Right renal pelvis (tissue), 4 donors: Measurements from ENCODE around the gene DOP1A. TPM values are rescaled to one million over a fixed set of nuclear protein-coding genes. Genes with fewer than 3 reads are reported as not detected.

Experiments used
- DNase-seq, 4 donors: peaks; one replicate each; pipeline ENCODE4 v3.0.0-alpha.2; 2013; ENCODE audit warnings: low read depth in 4 of 4, low spot score in 3 of 4, missing footprints in 1 of 4
- polyA plus RNA-seq, 4 donors: library from polyadenylated mRNA; unstranded; fragments of 120-200 nt; gene quantifications; one replicate each; pipeline ENCODE4 v1.2.1, GENCODE V29; 2013; ENCODE audit not compliant: insufficient read length in 4 of 4

DOP1A gene
- polyA plus RNA-seq, 4 donors: 30.4 to 40.5 (median 34.8) TPM

- DNase-seq: no peak
Observed at GRCh38 chr6:83072726-83073125, 5.3 kb downstream of the DOP1A start.

DNA sequence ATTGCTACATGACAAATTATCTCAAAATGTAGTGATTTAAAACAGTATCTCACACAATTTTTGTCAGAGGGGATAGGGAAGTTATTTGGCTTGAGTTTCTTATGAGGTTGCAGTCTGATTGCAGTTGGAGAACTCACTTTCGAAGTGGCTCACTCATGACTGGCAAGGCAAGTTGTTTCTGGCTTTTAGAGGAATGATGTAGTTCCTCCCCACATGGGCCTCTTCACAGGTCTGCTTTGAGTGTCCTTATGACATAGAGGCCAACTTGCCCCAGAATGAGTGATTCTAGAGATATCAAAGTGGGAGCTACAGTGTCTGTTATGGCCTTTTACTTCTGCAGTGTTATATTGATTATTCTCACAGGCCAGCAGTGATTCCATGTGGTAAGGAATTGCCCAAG, 6.1 kb downstream of the DOP1A start:
- no peak for DNase-seq

GRCh38 chr6:83083476-83083875, 16.0 kb downstream of the DOP1A start:
- no peak for DNase-seq

- DNase-seq: no peak
Observed at GRCh38 chr6:83086751-83087150, 19.3 kb downstream of the DOP1A start.

DNA sequence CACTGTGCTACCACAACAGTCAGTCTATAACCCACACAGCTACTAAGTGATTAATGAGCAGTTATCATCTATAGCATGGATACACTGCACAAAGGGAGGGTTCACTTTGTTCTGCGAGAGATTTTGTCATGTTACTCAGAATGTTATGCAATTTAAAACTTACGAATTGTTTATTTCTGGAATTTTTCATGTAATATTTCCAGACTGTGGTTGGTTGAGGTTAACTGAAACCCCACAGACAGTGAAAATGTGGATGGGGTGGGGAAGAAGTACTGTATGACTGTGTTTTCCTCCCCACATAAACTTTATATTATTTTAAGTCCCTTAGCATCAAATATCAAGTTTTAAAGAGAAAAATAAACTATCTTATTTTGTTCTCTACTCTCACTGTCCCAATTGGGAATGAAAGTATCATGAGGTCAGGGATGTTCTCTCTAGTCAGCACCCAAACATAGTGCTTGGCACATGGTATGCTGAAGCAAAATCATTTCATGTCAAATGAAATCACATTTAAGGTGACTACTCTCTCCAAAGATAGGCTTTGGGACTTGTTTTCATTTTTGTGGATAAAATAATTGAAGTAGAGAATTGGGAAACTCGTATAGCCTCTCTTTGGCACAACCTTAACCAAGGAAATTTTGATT, 25.4 kb downstream of the DOP1A start:
- no peak for DNase-seq

DNA sequence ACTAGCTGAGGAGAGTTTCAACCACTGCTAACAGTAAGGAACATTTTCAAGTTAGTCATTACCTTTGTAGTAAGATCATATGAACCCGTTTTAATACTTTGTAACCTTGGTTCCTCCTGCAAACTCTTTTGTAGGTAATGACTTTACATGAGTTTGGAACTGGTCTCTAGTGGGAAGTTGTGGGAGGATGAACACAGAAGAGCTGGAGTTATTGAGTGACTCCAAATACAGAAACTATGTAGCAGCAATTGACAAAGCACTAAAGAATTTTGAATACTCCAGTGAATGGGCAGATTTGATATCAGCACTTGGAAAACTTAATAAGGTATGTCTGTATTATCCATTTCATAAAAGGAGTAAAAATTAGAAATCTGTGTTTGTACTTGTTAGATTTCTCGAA, 29.3 kb downstream of the DOP1A start:
- DNase-seq: no peak

GRCh38 chr6:83097204-83097603, 29.7 kb downstream of the DOP1A start:
- no peak for DNase-seq

DNA sequence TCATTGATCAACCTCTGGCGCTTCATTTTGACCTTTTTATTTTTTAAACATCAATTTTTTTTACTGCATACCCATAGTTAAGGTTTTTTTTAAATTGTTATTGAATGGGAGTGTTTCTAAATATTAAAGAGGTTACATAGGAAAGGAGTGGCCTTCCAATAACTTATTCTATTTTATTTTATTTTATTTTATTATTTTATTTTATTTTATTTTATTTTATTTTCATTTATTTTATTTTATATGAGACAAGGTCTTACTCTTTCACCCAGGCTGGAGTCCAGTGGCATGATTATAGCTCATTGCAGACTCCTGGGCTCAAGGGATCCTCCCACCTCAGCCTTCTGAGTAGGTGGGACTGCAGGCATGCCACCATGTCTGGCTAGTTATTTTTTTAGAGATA, 30.2 kb downstream of the DOP1A start:
- DNase-seq: no peak

GRCh38 chr6:83098589-83098988, 31.1 kb downstream of the DOP1A start:
- DNase-seq: no peak

GRCh38 chr6:83108378-83108777, 40.9 kb downstream of the DOP1A start:
- no peak for DNase-seq

GRCh38 chr6:83113258-83113657, 45.8 kb downstream of the DOP1A start:
- DNase-seq: no peak

DNA sequence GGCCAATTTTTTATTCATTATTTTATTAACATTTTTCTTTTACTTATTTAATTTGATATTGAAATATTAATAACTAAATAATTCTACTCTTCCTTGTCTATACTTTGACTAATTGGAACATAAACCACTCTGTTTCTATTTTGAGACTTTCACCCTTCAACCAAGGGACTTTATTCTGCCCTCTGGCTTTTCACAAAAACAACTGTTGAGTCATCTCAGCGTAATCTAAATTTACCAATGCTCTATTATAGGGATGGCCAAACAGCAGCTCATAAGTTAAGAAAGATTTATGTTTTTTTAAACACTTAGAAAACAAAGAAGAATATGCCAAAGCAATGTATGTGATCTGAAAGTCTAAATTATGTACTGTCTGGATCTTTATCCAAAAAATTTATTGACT, 46.7 kb downstream of the DOP1A start:
- DNase-seq: no peak

- no peak for DNase-seq
Observed at GRCh38 chr6:83117802-83118201, 50.3 kb downstream of the DOP1A start.

- DNase-seq: no peak
Observed at GRCh38 chr6:83119742-83120300, 52.4 kb downstream of the DOP1A start.

GRCh38 chr6:83124553-83124952, 57.1 kb downstream of the DOP1A start:
- no peak for DNase-seq

GRCh38 chr6:83125425-83125824, 58.0 kb downstream of the DOP1A start:
- DNase-seq: no peak

DNA sequence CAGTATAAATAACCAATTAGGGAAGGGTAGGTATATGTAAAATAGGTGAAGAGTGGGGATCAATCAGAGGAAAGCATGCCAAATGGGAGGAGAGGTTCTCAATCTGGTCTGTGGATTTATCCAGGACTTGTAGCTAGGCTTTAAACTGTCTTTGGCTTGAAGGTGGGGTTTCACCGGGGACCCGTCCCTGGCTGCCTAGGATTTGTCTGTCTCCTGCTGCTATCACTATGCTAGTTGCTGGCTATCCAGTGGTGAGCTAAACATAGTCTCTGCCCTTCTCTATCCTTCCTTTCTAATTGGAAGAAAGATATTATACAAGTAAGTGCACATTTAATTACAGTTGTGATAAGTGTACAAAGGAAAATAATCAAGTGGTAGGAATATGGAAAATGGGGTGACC, 58.8 kb downstream of the DOP1A start:
- DNase-seq: no peak

GRCh38 chr6:83126807-83127206, 59.3 kb downstream of the DOP1A start:
- DNase-seq: no peak

DNA sequence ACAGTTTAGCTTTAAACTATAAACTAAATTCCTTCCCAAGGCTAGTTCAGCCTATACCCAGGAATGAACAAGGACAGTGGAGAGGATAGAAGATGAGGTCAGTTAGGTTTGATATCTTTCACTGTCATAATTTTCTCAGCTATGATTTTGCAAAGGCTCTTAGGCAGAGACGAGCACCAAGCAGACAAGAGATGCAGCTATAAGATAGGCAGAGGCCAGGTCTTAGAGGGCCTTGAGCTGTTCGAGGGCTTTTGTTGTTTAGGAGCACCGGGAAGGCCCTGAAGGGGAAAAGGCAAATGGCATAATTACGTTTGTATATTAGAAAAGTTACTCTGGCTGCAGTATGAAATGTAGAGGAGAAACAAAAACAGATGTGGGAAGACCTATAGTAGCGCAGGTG, 59.8 kb downstream of the DOP1A start:
- DNase-seq: no peak

GRCh38 chr6:83127976-83128375, 60.5 kb downstream of the DOP1A start:
- DNase-seq: no peak

DNA sequence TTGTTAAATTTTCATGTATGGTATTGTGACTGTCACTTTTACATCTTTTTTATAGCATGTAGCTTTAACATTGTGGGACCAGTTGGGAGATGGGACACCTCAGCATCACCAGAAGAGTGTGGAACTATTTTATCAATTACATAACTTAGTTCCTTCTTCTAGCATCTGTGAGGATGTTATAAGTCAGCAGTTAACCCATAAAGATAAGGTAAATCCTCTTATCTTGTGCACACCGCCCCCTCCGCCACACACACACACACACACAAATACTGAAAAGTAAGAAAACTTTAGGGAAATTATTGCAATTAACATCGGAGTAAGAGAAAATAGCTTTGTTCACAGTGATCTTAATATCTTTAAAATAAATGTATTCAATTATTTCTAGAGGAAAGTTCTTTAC, 64.7 kb downstream of the DOP1A start:
- DNase-seq: no peak

DNA sequence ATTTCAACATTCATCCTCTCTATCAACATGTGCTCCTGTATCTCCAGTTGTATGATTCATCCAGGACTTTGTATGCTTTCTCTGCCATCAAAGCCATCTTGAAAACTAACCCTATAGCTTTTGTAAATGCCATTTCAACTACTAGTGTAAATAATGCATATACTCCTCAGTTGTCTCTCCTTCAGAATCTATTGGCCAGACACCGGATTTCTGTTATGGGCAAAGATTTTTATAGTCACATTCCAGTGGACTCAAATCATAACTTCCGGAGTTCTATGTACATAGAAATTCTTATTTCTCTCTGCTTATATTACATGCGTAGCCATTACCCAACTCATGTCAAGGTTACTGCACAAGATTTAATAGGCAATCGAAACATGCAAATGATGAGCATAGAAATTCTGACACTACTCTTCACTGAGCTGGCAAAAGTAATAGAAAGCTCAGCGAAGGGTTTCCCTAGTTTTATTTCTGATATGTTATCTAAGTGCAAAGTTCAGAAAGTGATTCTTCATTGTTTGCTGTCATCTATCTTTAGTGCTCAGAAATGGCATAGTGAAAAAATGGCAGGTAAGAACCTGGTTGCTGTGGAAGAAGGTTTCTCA, 70.7 kb downstream of the DOP1A start:
- no peak for DNase-seq
